GM20000 (cell line): ENCODE data around the gene SRSF8.

Experiments used
- DNase-seq: peaks from one replicate; pipeline ENCODE4 v3.0.0; 2012; ENCODE audit warnings: low spot score
- CTCF ChIP-seq: IDR thresholded peaks from 2 replicates; pipeline ENCODE4 v1.5.1; 2012; ENCODE audit warnings: mild to moderate bottlenecking, control low read depth; ENCODE audit errors: extremely low read depth, missing control alignments

The SRSF8 gene

GRCh38 chr11:95058621-95059020, 8.1 kb upstream of the SRSF8 start:
- no peak for TF ChIP-seq CTCF
- DNase-seq: no peak

GRCh38 chr11:95059046-95059445, 7.7 kb upstream of the SRSF8 start:
- no peak for TF ChIP-seq CTCF
- DNase-seq: no peak

GRCh38 chr11:95065336-95065735, 1.4 kb upstream of the SRSF8 start:
- DNase-seq: no peak
- TF ChIP-seq CTCF: no peak

GRCh38 chr11:95067039-95067840, 521 bp downstream of the SRSF8 start:
- TF ChIP-seq CTCF: peak; percentile 54
- peak; percentile 64 for DNase-seq

- no peak for TF ChIP-seq CTCF
- DNase-seq: no peak
Measured at GRCh38 chr11:95067841-95068219, 1.1 kb downstream of the SRSF8 start.

- peak; percentile 77 for DNase-seq
- no peak for TF ChIP-seq CTCF
Measured at GRCh38 chr11:95068549-95068948, 1.8 kb downstream of the SRSF8 start.

- no peak for TF ChIP-seq CTCF
- DNase-seq: no peak
Measured at GRCh38 chr11:95070471-95070870, 3.8 kb downstream of the SRSF8 start.
